WTC11 (cell line): ENCODE results near the gene TRPM4. TPM values are rescaled to one million over a fixed set of nuclear protein-coding genes. Genes with fewer than 3 reads are reported as not detected.

ENCODE experiments used
- ATAC-seq: fragments of 200-7000 bp; cut with Tn5 transposase; 2 replicates; pipeline ENCODE4 v1.10.0; 2021; ENCODE audit warnings: mild to moderate bottlenecking, moderate library complexity
- CTCF ChIA-PET: fragments of 300-600 bp; sonication (Branson Sonifier 250); formaldehyde crosslinking; loops from one replicate; lab custom pipeline; 2021; ENCODE audit warnings: antibody characterized with exemption; lab: Charles Lee
- POLR2A ChIA-PET: fragments of 350-600 bp; sonication (Branson Sonifier 250); formaldehyde crosslinking; loops from one replicate; lab custom pipeline; 2021; ENCODE audit warnings: antibody characterized with exemption; lab: Charles Lee
- DNase-seq: peaks from one replicate; pipeline ENCODE4 v3.0.0; 2021; ENCODE audit warnings: low spot score
- H3K27ac Mint-ChIP-seq: 2 replicates; pipeline ENCODE4 v1.8.0; 2021; ENCODE audit warnings: mixed read lengths
- H3K27me3 Mint-ChIP-seq: 2 replicates; pipeline ENCODE4 v1.8.0; 2021; ENCODE audit warnings: low read depth, mild to moderate bottlenecking, moderate library complexity, mixed read lengths
- H3K36me3 Mint-ChIP-seq: 2 replicates; pipeline ENCODE4 v1.8.0; 2021; ENCODE audit warnings: mixed read lengths
- H3K4me1 Mint-ChIP-seq: 2 replicates; pipeline ENCODE4 v1.8.0; 2022; ENCODE audit warnings: mixed read lengths
- H3K4me3 Mint-ChIP-seq: 2 replicates; pipeline ENCODE4 v1.8.0; 2021; ENCODE audit warnings: mild to moderate bottlenecking, moderate library complexity, mixed read lengths
- H3K9me3 Mint-ChIP-seq: 2 replicates; pipeline ENCODE4 v1.8.0; 2021; ENCODE audit warnings: mixed read lengths
- EMX1 ChIP-seq: fragments of 250-450 bp; sonication (Bioruptor Pico); IDR thresholded peaks from 2 replicates; pipeline ENCODE4 v1.8.0; 2021; ENCODE audit warnings: mild to moderate bottlenecking
- KAT7 ChIP-seq: sonication (generic); formaldehyde crosslinking; IDR thresholded peaks from 2 replicates; pipeline ENCODE4 v1.8.1; 2023; ENCODE audit warnings: missing genetic modification reagents, mild to moderate bottlenecking, borderline replicate concordance
- NR3C1 ChIP-seq: sonication (generic); formaldehyde crosslinking; conservative IDR thresholded peaks from 2 replicates; pipeline ENCODE4 v1.8.1; 2023; ENCODE audit warnings: low read depth, mild to moderate bottlenecking, missing genetic modification reagents
- PRRX2 ChIP-seq: fragments of 250-450 bp; sonication (Bioruptor Pico); IDR thresholded peaks from 2 replicates; pipeline ENCODE4 v1.8.0; 2021; ENCODE audit warnings: mild to moderate bottlenecking
- RELA ChIP-seq: sonication (generic); formaldehyde crosslinking; IDR thresholded peaks from 2 replicates; pipeline ENCODE4 v1.8.1; 2022; ENCODE audit warnings: missing genetic modification reagents, mild to moderate bottlenecking, borderline replicate concordance
- SMAD3 ChIP-seq: sonication (generic); formaldehyde crosslinking; IDR thresholded peaks from 2 replicates; pipeline ENCODE4 v1.8.0; 2022; ENCODE audit warnings: missing genetic modification reagents, mild to moderate bottlenecking, borderline replicate concordance
- SP1 ChIP-seq: sonication (generic); formaldehyde crosslinking; conservative IDR thresholded peaks from 2 replicates; pipeline ENCODE4 v1.8.1; 2022; ENCODE audit warnings: missing genetic modification reagents
- ZNF138 ChIP-seq: sonication (generic); formaldehyde crosslinking; conservative IDR thresholded peaks from 2 replicates; pipeline ENCODE4 v1.8.1; 2022; ENCODE audit warnings: mild to moderate bottlenecking, moderate library complexity, missing genetic modification reagents
- ZNF232 ChIP-seq: sonication (generic); formaldehyde crosslinking; IDR thresholded peaks from 2 replicates; pipeline ENCODE4 v1.8.0; 2022; ENCODE audit warnings: mild to moderate bottlenecking, missing genetic modification reagents
- ZNF416 ChIP-seq: fragments of 250-450 bp; sonication (Bioruptor Pico); IDR thresholded peaks from 2 replicates; pipeline ENCODE4 v1.9.0; 2021; ENCODE audit warnings: mild to moderate bottlenecking, inconsistent platforms
- ZNF423 ChIP-seq: fragments of 250-450 bp; sonication (Bioruptor Pico); IDR thresholded peaks from 2 replicates; pipeline ENCODE4 v2.1.2; 2022; ENCODE audit warnings: mild to moderate bottlenecking, moderate library complexity
- ZNF671 ChIP-seq: fragments of 250-450 bp; sonication (Bioruptor Pico); IDR thresholded peaks from 2 replicates; pipeline ENCODE4 v1.8.0; 2021; ENCODE audit warnings: mild to moderate bottlenecking
- total RNA-seq: library from RNA; stranded (reverse); gene quantifications from 3 replicates; pipeline ENCODE4 v1.2.3, GENCODE V29; 2021
- TF ChIP-seq, protein P1 (sequence below): fragments of 250-450 bp; sonication (Bioruptor Pico); IDR thresholded peaks from 2 replicates; pipeline ENCODE4 v1.9.0; 2021; ENCODE audit warnings: moderate library complexity, mild to moderate bottlenecking, inconsistent platforms, borderline replicate concordance
- TF ChIP-seq, protein P2 (sequence below): sonication (generic); formaldehyde crosslinking; IDR thresholded peaks from 2 replicates; pipeline ENCODE4 v1.8.1; 2023; ENCODE audit warnings: mild to moderate bottlenecking, missing genetic modification reagents
- TF ChIP-seq, protein P3 (sequence below): sonication (generic); formaldehyde crosslinking; IDR thresholded peaks from 2 replicates; pipeline ENCODE4 v1.8.0; 2022; ENCODE audit warnings: mild to moderate bottlenecking, missing genetic modification reagents
- TF ChIP-seq, protein P4 (sequence below): fragments of 250-450 bp; sonication (Bioruptor Pico); IDR thresholded peaks from 2 replicates; pipeline ENCODE4 v1.9.0; 2021; ENCODE audit warnings: mild to moderate bottlenecking, borderline replicate concordance
- TF ChIP-seq, protein P5 (sequence below): sonication (generic); formaldehyde crosslinking; conservative IDR thresholded peaks from 2 replicates; pipeline ENCODE4 v1.8.1; 2023; ENCODE audit warnings: mild to moderate bottlenecking, low read depth, missing genetic modification reagents, moderate library complexity
- TF ChIP-seq, protein P6 (sequence below): fragments of 250-450 bp; sonication (Bioruptor Pico); IDR thresholded peaks from 2 replicates; pipeline ENCODE4 v1.8.0; 2021; ENCODE audit warnings: mild to moderate bottlenecking
- TF ChIP-seq, protein P7 (sequence below): sonication (generic); formaldehyde crosslinking; IDR thresholded peaks from 2 replicates; pipeline ENCODE4 v1.8.0; 2022; ENCODE audit warnings: mild to moderate bottlenecking, missing genetic modification reagents
- TF ChIP-seq, protein P8 (sequence below): fragments of 250-450 bp; sonication (Bioruptor Pico); IDR thresholded peaks from 2 replicates; pipeline ENCODE4 v2.1.2; 2022; ENCODE audit warnings: mild to moderate bottlenecking, moderate library complexity

TRPM4 gene
- total RNA-seq, 1 experiment from 2014 or later, result 15.5 TPM

DNA sequence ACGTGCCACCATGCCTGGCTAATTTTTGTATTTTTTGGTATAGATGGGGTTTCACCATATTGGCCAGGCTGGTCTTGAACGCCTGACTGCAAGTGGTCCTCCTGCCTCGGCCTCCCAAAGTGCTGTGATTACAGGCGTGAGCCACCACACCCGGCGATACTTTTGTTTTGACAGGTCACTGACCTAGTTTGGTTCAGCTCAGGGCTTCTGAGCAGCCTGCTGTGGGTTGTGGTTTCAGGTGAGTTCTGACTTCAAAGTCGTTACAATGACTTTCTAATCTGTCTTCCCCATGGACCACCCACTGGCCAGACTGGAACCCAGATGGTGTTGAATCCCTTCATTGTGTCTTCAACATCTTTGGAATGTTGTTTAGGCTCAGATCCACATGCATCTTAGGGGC, 73.8 kb downstream of the TRPM4 start:
- POLR2A ChIA-PET, result no interaction called here
- no peak overlapping the region for H3K4me3 Mint-ChIP-seq
- H3K27me3 Mint-ChIP-seq, result peaks cover 3% of the 10 kb centered on the region; the same call in 1 of the 2 replicates
- DNase-seq, result no peak
- no peaks in the 10 kb centered on the region for H3K4me1 Mint-ChIP-seq
- TF ChIP-seq ZNF671 (no peak), NR3C1 (CRISPR knock-in tag) (no peak), ZNF423 (CRISPR knock-in tag) (no peak), PRRX2 (CRISPR knock-in tag) (no peak), ZNF138 (CRISPR knock-in tag) (no peak), SMAD3 (CRISPR knock-in tag) (no peak), KAT7 (CRISPR knock-in tag) (no peak), EMX1 (no peak), ZNF232 (CRISPR knock-in tag) (no peak), ZNF416 (CRISPR knock-in tag) (no peak), SP1 (CRISPR knock-in tag) (no peak), RELA (CRISPR knock-in tag) (no peak)
- TF ChIP-seq, protein P1, sequence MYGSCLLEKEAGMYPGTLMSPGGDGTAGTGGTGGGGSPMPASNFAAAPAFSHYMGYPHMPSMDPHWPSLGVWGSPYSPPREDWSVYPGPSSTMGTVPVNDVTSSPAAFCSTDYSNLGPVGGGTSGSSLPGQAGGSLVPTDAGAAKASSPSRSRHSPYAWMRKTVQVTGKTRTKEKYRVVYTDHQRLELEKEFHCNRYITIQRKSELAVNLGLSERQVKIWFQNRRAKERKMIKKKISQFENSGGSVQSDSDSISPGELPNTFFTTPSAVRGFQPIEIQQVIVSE (CRISPR knock-in tag), result no peak
- TF ChIP-seq, protein P2, sequence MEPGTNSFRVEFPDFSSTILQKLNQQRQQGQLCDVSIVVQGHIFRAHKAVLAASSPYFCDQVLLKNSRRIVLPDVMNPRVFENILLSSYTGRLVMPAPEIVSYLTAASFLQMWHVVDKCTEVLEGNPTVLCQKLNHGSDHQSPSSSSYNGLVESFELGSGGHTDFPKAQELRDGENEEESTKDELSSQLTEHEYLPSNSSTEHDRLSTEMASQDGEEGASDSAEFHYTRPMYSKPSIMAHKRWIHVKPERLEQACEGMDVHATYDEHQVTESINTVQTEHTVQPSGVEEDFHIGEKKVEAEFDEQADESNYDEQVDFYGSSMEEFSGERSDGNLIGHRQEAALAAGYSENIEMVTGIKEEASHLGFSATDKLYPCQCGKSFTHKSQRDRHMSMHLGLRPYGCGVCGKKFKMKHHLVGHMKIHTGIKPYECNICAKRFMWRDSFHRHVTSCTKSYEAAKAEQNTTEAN (CRISPR knock-in tag), result no peak
- TF ChIP-seq, protein P3, sequence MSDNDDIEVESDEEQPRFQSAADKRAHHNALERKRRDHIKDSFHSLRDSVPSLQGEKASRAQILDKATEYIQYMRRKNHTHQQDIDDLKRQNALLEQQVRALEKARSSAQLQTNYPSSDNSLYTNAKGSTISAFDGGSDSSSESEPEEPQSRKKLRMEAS (CRISPR knock-in tag), result no peak
- TF ChIP-seq, protein P4, sequence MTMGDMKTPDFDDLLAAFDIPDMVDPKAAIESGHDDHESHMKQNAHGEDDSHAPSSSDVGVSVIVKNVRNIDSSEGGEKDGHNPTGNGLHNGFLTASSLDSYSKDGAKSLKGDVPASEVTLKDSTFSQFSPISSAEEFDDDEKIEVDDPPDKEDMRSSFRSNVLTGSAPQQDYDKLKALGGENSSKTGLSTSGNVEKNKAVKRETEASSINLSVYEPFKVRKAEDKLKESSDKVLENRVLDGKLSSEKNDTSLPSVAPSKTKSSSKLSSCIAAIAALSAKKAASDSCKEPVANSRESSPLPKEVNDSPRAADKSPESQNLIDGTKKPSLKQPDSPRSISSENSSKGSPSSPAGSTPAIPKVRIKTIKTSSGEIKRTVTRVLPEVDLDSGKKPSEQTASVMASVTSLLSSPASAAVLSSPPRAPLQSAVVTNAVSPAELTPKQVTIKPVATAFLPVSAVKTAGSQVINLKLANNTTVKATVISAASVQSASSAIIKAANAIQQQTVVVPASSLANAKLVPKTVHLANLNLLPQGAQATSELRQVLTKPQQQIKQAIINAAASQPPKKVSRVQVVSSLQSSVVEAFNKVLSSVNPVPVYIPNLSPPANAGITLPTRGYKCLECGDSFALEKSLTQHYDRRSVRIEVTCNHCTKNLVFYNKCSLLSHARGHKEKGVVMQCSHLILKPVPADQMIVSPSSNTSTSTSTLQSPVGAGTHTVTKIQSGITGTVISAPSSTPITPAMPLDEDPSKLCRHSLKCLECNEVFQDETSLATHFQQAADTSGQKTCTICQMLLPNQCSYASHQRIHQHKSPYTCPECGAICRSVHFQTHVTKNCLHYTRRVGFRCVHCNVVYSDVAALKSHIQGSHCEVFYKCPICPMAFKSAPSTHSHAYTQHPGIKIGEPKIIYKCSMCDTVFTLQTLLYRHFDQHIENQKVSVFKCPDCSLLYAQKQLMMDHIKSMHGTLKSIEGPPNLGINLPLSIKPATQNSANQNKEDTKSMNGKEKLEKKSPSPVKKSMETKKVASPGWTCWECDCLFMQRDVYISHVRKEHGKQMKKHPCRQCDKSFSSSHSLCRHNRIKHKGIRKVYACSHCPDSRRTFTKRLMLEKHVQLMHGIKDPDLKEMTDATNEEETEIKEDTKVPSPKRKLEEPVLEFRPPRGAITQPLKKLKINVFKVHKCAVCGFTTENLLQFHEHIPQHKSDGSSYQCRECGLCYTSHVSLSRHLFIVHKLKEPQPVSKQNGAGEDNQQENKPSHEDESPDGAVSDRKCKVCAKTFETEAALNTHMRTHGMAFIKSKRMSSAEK (CRISPR knock-in tag), result no peak
- TF ChIP-seq, protein P5, sequence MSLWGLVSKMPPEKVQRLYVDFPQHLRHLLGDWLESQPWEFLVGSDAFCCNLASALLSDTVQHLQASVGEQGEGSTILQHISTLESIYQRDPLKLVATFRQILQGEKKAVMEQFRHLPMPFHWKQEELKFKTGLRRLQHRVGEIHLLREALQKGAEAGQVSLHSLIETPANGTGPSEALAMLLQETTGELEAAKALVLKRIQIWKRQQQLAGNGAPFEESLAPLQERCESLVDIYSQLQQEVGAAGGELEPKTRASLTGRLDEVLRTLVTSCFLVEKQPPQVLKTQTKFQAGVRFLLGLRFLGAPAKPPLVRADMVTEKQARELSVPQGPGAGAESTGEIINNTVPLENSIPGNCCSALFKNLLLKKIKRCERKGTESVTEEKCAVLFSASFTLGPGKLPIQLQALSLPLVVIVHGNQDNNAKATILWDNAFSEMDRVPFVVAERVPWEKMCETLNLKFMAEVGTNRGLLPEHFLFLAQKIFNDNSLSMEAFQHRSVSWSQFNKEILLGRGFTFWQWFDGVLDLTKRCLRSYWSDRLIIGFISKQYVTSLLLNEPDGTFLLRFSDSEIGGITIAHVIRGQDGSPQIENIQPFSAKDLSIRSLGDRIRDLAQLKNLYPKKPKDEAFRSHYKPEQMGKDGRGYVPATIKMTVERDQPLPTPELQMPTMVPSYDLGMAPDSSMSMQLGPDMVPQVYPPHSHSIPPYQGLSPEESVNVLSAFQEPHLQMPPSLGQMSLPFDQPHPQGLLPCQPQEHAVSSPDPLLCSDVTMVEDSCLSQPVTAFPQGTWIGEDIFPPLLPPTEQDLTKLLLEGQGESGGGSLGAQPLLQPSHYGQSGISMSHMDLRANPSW (CRISPR knock-in tag), result no peak
- TF ChIP-seq, protein P6, sequence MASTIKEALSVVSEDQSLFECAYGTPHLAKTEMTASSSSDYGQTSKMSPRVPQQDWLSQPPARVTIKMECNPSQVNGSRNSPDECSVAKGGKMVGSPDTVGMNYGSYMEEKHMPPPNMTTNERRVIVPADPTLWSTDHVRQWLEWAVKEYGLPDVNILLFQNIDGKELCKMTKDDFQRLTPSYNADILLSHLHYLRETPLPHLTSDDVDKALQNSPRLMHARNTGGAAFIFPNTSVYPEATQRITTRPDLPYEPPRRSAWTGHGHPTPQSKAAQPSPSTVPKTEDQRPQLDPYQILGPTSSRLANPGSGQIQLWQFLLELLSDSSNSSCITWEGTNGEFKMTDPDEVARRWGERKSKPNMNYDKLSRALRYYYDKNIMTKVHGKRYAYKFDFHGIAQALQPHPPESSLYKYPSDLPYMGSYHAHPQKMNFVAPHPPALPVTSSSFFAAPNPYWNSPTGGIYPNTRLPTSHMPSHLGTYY, result no peak
- TF ChIP-seq, protein P7, sequence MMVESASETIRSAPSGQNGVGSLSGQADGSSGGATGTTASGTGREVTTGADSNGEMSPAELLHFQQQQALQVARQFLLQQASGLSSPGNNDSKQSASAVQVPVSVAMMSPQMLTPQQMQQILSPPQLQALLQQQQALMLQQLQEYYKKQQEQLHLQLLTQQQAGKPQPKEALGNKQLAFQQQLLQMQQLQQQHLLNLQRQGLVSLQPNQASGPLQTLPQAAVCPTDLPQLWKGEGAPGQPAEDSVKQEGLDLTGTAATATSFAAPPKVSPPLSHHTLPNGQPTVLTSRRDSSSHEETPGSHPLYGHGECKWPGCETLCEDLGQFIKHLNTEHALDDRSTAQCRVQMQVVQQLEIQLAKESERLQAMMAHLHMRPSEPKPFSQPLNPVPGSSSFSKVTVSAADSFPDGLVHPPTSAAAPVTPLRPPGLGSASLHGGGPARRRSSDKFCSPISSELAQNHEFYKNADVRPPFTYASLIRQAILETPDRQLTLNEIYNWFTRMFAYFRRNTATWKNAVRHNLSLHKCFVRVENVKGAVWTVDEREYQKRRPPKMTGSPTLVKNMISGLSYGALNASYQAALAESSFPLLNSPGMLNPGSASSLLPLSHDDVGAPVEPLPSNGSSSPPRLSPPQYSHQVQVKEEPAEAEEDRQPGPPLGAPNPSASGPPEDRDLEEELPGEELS, result no peak
- TF ChIP-seq, protein P8, sequence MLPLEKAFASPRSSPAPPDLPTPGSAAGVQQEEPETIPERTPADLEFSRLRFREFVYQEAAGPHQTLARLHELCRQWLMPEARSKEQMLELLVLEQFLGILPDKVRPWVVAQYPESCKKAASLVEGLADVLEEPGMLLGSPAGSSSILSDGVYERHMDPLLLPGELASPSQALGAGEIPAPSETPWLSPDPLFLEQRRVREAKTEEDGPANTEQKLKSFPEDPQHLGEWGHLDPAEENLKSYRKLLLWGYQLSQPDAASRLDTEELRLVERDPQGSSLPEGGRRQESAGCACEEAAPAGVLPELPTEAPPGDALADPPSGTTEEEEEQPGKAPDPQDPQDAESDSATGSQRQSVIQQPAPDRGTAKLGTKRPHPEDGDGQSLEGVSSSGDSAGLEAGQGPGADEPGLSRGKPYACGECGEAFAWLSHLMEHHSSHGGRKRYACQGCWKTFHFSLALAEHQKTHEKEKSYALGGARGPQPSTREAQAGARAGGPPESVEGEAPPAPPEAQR (CRISPR knock-in tag), result no peak
- ATAC-seq, result no peak
- no peaks in the 10 kb centered on the region for H3K36me3 Mint-ChIP-seq
- no peaks in the 10 kb centered on the region for H3K9me3 Mint-ChIP-seq
- CTCF ChIA-PET, result interaction anchor here (1.0 to 1.5 kb wide), 2 partner anchors 32 to 70 kb away, joined by 4 read pairs; no protein-coding TSS in a partner anchor
- no peak overlapping the region for H3K27ac Mint-ChIP-seq
